Measurements from ENCODE around the gene TEKT3. TPM values are rescaled to one million over a fixed set of nuclear protein-coding genes. Genes with fewer than 3 reads are reported as not detected.
A peak's percentile ranks its signal among the peaks of the same experiment; 100 is the strongest.

TEKT3 gene
- total and polyA plus RNA-seq, 9 of the 15 experiments (the other 6 are each of a cell fraction or from before 2014, with no cell fraction given): not detected

- H3K27me3 ChIP-seq (ENCODE audit: control insufficient read depth in 2 of 2, insufficient read depth in 2 of 2, low read length in 2 of 2): peaks cover 5 to 29% of the 10 kb centered on the region in 2 experiments; a peak in 3 of 5 replicates
- TF ChIP-seq CBFA2T2 (conservative IDR thresholded peaks at IDR 0.05) (no peak), ZNF311 (CRISPR knock-in tag; IDR thresholded peaks at IDR 0.05) (no peak), PBX2 (CRISPR knock-in tag; IDR thresholded peaks at IDR 0.05; ENCODE audit: low read depth) (no peak), PBX2 (tag; conservative IDR thresholded peaks at IDR 0.05; ENCODE audit: low read depth) (no peak), ZNF212 (CRISPR knock-in tag; IDR thresholded peaks at IDR 0.05) (no peak), ZNF232 (CRISPR knock-in tag; IDR thresholded peaks at IDR 0.05) (no peak), TAL1 (IDR thresholded peaks at IDR 0.05) (no peak), POLR2B (IDR thresholded peaks at IDR 0.05; ENCODE audit: low read depth, partially characterized antibody) (no peak), ZBTB17 (CRISPR knock-in tag; IDR thresholded peaks at IDR 0.05) (no peak), ELF2 (CRISPR knock-in tag; IDR thresholded peaks at IDR 0.05) (no peak), FOXM1 (IDR thresholded peaks at IDR 0.05; ENCODE audit: low read depth) (no peak), FOXM1 (CRISPR knock-in tag; IDR thresholded peaks at IDR 0.05; ENCODE audit: low read depth) (no peak), ZNF561 (CRISPR knock-in tag; conservative IDR thresholded peaks at IDR 0.05) (no peak), TEAD2 (tag; IDR thresholded peaks at IDR 0.05) (no peak), RNF2 (IDR thresholded peaks at IDR 0.05) (no peak), PRPF4 (IDR thresholded peaks at IDR 0.05; ENCODE audit: insufficient read depth, low read depth, low read length, poor library complexity, severe bottlenecking) (no peak)
- TF ChIP-seq, protein P1, sequence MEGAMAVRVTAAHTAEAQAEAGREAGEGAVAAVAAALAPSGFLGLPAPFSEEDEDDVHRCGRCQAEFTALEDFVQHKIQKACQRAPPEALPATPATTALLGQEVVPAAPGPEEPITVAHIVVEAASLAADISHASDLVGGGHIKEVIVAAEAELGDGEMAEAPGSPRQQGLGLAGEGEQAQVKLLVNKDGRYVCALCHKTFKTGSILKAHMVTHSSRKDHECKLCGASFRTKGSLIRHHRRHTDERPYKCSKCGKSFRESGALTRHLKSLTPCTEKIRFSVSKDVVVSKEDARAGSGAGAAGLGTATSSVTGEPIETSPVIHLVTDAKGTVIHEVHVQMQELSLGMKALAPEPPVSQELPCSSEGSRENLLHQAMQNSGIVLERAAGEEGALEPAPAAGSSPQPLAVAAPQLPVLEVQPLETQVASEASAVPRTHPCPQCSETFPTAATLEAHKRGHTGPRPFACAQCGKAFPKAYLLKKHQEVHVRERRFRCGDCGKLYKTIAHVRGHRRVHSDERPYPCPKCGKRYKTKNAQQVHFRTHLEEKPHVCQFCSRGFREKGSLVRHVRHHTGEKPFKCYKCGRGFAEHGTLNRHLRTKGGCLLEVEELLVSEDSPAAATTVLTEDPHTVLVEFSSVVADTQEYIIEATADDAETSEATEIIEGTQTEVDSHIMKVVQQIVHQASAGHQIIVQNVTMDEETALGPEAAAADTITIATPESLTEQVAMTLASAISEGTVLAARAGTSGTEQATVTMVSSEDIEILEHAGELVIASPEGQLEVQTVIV (CRISPR knock-in tag; IDR thresholded peaks at IDR 0.05; ENCODE audit: borderline replicate concordance): no peak
Observed at GRCh38 chr17:15341966-15342365, 569 bp upstream of the TEKT3 start.

More at GRCh38 chr17:15341966-15342365, 569 bp upstream of the TEKT3 start:
- Histone ChIP-seq H3K4me3 (no peak overlapping the region), H3K79me2 (ENCODE audit: control insufficient read depth, insufficient read depth, low read length) (no peaks in the 10 kb centered on the region), H2AFZ (ENCODE audit: low read depth, low read length) (no peak overlapping the region), H3K27ac (ENCODE audit: extremely low read depth, low read depth, low read length) (no peak overlapping the region), H4K20me1 (replicated peaks; ENCODE audit: control insufficient read depth, insufficient read depth, low read length) (no peaks in the 10 kb centered on the region), H3K9me3 (replicated peaks; ENCODE audit: control insufficient read depth, insufficient read depth, low read depth, low read length) (no peaks in the 10 kb centered on the region), H3K4me1 (replicated peaks in 1 of 2; ENCODE audit: control insufficient read depth in 2 of 2, insufficient read depth in 2 of 2, low read length in 2 of 2) (peaks cover 0 to 6% of the 10 kb centered on the region in 2 experiments; a peak in 2 of 5 replicates), H3K9me1 (ENCODE audit: control insufficient read depth, insufficient read depth, low read length) (no peaks in the 10 kb centered on the region), H3K4me2 (ENCODE audit: insufficient read depth, low read length) (peak overlapping the region; percentile 43), H3K36me3 (ENCODE audit: control insufficient read depth, insufficient read depth, low read length) (no peaks in the 10 kb centered on the region), H3K9ac (ENCODE audit: insufficient read depth in 1 of 2, low read depth in 2 of 2, low read length in 2 of 2) (no peak overlapping the region)
- in situ Hi-C loops (cut with MboI): no loop called here
- intact Hi-C loops (cut with micrococcal nuclease): no loop called here
- FAIRE-seq (no peak), ATAC-seq (no peak), DNase-seq (ENCODE audit: extremely low read depth in 1 of 4, low spot score in 3 of 4) (no peak)
- WGBS (ENCODE audit: insufficient coverage, low coverage, missing lambda C conversion rate): 18% methylated on average over 2 of the region's 3 CpGs
- BruUV-seq (replicated peaks): no TSS peak
- ChIA-PET CTCF (ENCODE audit: low intra/inter-chr PET ratio) (no interaction called here), POLR2A (no interaction called here)

Measured in K562 (cell line).